ENCODE data around the gene MGME1. TPM values are rescaled to one million over a fixed set of nuclear protein-coding genes. Genes with fewer than 3 reads are reported as not detected.

MGME1 gene
- total and polyA plus RNA-seq, 2 of the 13 experiments (the other 11 are each of a cell fraction or from before 2014, with no cell fraction given), result 36.7 to 66.6 TPM

DNA sequence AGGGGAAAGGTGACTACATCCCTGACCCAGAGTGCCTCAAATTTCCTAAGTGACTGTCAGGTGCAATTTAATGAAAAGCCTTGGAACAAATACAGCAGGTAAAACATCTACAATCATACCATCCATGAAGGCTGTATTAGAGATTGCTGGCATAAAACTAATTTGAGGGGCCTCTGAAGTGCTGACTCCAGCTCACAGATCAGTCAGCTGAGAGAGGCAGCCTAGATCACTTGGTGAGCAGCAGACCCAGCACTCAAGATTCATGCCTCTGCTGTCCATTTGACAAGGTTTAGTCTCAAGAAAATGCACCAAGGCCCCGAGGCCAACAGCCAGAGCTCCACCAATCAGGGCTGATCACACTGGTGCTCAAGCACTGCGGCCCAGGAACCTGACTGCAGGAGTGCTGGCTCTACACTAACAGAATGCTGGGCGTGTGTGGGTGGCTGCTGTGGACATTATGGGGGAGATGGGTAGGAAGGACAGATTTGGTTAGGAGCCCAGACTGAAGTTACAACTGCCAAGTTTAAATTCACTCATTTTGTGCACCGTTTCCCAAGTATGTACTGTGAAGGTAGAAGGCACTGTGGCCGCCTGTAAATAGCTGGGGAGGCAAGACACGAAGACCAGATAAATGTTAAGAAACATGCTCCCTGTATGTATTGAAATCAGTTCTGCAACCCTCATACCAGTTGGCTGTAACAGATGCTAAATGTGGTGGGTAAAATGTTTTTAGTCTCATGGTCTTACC, 28.4 kb upstream of the MGME1 start (continued):
- TF ChIP-seq, protein P1, sequence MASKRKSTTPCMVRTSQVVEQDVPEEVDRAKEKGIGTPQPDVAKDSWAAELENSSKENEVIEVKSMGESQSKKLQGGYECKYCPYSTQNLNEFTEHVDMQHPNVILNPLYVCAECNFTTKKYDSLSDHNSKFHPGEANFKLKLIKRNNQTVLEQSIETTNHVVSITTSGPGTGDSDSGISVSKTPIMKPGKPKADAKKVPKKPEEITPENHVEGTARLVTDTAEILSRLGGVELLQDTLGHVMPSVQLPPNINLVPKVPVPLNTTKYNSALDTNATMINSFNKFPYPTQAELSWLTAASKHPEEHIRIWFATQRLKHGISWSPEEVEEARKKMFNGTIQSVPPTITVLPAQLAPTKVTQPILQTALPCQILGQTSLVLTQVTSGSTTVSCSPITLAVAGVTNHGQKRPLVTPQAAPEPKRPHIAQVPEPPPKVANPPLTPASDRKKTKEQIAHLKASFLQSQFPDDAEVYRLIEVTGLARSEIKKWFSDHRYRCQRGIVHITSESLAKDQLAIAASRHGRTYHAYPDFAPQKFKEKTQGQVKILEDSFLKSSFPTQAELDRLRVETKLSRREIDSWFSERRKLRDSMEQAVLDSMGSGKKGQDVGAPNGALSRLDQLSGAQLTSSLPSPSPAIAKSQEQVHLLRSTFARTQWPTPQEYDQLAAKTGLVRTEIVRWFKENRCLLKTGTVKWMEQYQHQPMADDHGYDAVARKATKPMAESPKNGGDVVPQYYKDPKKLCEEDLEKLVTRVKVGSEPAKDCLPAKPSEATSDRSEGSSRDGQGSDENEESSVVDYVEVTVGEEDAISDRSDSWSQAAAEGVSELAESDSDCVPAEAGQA (IDR thresholded peaks at IDR 0.05; ENCODE audit: low read depth), result no peak
- TF ChIP-seq, protein P1 (CRISPR knock-in tag; IDR thresholded peaks at IDR 0.05; ENCODE audit: borderline replicate concordance), result 0 out of 2 replicates have a peak, but pooled peaks have one; percentile 14
- 0 out of 2 replicates have a peak, but pooled peaks have one; percentile 25 for TF ChIP-seq CCDC6 (CRISPR knock-in tag; IDR thresholded peaks at IDR 0.05)
- no peak; the same call in 1 of the 2 replicates for TF ChIP-seq ZNF44 (CRISPR knock-in tag; IDR thresholded peaks at IDR 0.05)
- no peak; the same call in 1 of the 2 replicates for TF ChIP-seq ISL2 (CRISPR knock-in tag; IDR thresholded peaks at IDR 0.05)
- TF ChIP-seq ZNF558 (CRISPR knock-in tag; IDR thresholded peaks at IDR 0.05; ENCODE audit: borderline replicate concordance), result peak; percentile 55; the same call in 1 of the 2 replicates
- TF ChIP-seq U2AF2 (IDR thresholded peaks at IDR 0.05; ENCODE audit: low read depth, low read length), result no peak
- 0 out of 2 replicates have a peak, but pooled peaks have one; percentile 53 for TF ChIP-seq GTF3A (CRISPR knock-in tag; conservative IDR thresholded peaks at IDR 0.05)
- TF ChIP-seq ZNF776 (CRISPR knock-in tag; IDR thresholded peaks at IDR 0.05), result no peak
- no peak for TF ChIP-seq ATF1 (CRISPR knock-in tag; IDR thresholded peaks at IDR 0.05)
- peak; percentile 89; the same call in 1 of the 2 replicates for TF ChIP-seq ZSCAN5A (CRISPR knock-in tag; IDR thresholded peaks at IDR 0.05; ENCODE audit: borderline replicate concordance)
- 0 out of 2 replicates have a peak, but pooled peaks have one; percentile 44 for TF ChIP-seq ZNF251 (CRISPR knock-in tag; IDR thresholded peaks at IDR 0.05)
- TF ChIP-seq JDP2 (CRISPR knock-in tag; IDR thresholded peaks at IDR 0.05; ENCODE audit: borderline replicate concordance), result no peak
- TF ChIP-seq MAFF (IDR thresholded peaks at IDR 0.05; ENCODE audit: low read depth, low read length), result no peak
- TF ChIP-seq RXRA (CRISPR knock-in tag; IDR thresholded peaks at IDR 0.05), result no peak
- no peak for TF ChIP-seq ZNF143 (CRISPR knock-in tag; IDR thresholded peaks at IDR 0.05)
- TF ChIP-seq EHMT2 (IDR thresholded peaks at IDR 0.05; ENCODE audit: borderline replicate concordance, low read depth, low read length), result no peak
- TF ChIP-seq KDM6A (CRISPR knock-in tag; IDR thresholded peaks at IDR 0.05; ENCODE audit: low read depth), result no peak
- no peak; the same call in 1 of the 2 replicates for TF ChIP-seq ZNF160 (CRISPR knock-in tag; IDR thresholded peaks at IDR 0.05)
- no peak for TF ChIP-seq ADNP (CRISPR knock-in tag; IDR thresholded peaks at IDR 0.05)
- TF ChIP-seq REL (CRISPR knock-in tag; conservative IDR thresholded peaks at IDR 0.05), result no peak; the same call in 1 of the 2 replicates
- TF ChIP-seq, protein P2, sequence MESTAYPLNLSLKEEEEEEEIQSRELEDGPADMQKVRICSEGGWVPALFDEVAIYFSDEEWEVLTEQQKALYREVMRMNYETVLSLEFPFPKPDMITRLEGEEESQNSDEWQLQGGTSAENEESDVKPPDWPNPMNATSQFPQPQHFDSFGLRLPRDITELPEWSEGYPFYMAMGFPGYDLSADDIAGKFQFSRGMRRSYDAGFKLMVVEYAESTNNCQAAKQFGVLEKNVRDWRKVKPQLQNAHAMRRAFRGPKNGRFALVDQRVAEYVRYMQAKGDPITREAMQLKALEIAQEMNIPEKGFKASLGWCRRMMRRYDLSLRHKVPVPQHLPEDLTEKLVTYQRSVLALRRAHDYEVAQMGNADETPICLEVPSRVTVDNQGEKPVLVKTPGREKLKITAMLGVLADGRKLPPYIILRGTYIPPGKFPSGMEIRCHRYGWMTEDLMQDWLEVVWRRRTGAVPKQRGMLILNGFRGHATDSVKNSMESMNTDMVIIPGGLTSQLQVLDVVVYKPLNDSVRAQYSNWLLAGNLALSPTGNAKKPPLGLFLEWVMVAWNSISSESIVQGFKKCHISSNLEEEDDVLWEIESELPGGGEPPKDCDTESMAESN (CRISPR knock-in tag; conservative IDR thresholded peaks at IDR 0.05), result 0 out of 2 replicates have a peak, but pooled peaks have one; percentile 52

All from HepG2 (cell line).